ENCODE results near the gene DAB2IP.

DAB2IP gene

GRCh38 chr9:121748727-121749423, 97.4 kb downstream of the DAB2IP start:
- DNase-seq, result no peak

GRCh38 chr9:121749614-121750013, 98.2 kb downstream of the DAB2IP start:
- no peak for DNase-seq

DNA sequence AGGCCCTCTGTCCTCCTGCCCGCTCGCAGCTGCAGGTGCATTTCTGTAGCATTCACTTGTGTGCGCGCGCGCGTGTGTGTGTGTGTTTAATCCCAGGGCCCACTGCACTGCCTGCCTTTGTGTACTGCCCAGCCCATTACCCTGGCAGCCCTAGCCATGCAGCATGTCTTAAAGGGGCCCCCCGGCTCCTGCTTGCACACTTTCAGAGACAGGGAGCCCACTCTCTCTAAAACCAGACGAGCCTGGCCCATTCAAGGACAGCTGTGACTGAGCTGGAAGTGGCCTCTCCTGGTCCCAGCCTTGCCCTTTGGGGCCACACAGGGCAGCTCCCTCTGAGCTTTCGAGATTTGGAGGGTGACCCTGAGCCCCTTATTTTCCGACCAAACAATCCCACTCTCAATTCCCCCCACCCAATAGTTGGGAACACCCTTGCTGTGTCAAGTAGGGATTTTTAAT, 98.9 kb downstream of the DAB2IP start:
- no peak for DNase-seq

GRCh38 chr9:121750715-121751623, 99.5 kb downstream of the DAB2IP start:
- no peak for DNase-seq

DNA sequence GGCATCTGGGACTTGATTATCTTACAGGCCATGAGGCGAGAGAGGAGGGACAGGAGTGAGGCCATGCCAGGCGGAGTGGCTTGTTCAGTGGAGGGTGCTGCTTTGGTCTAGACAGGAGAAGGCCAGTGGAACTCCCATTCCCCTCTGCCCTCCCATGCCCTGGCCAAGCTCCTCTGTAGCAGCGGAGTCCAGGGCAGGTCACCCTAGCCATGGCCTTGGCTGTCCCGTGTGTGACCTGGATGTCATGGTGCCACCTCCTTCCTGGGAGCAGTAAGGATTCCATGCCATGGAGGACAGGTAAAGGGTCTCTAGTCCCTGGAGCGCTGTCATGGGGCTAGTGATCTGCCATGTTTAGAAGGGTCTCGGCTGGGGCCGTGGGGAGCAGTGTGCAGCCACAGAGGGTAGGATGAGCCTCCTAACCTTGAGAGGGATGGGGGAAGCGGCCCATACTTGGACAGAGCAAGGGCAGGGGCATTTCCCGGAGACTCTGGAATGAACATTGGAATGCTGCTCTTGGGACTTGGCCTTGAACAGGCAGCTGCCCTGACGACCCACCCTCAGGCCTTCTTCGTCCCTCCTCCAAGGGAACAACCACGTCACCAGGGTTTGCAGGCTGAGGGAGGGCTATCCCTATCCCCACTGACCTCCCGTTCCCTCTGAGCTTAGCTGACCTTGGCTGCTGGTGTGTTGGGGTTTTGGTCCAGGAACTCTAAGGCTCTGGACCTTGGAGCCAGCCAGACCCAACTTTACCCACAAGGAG, 100.4 kb downstream of the DAB2IP start:
- no peak for DNase-seq

- DNase-seq, result no peak
These were observed 101.5 kb downstream of the DAB2IP start for GRCh38 chr9:121752929-121753328.

- no peak for DNase-seq
These were observed 102.6 kb downstream of the DAB2IP start for GRCh38 chr9:121753802-121754654.

- no peak for DNase-seq
These were observed 103.4 kb downstream of the DAB2IP start for GRCh38 chr9:121754655-121755436.

DNA sequence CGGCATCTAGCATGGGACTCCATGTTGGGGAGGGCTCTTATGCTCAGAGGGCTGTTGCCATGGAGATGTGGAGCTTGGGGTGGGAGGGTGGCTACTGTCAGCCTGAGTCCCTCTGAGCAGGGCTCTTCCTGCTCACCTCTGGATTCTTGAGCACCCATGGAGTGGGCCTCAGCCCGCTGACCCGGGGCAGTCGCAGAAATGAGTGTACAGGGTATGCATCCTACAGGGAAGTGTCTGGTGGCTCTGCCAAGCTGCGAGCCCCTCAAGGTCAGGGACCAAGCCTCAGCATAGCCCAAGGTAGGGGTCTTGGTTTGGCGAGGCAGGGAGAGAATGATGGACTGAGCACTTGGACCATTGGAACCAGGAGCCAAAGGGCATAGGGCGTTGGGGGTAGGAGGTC, 104.1 kb downstream of the DAB2IP start:
- no peak for DNase-seq

GRCh38 chr9:121756474-121757280, 105.2 kb downstream of the DAB2IP start:
- DNase-seq, result no peak

DNA sequence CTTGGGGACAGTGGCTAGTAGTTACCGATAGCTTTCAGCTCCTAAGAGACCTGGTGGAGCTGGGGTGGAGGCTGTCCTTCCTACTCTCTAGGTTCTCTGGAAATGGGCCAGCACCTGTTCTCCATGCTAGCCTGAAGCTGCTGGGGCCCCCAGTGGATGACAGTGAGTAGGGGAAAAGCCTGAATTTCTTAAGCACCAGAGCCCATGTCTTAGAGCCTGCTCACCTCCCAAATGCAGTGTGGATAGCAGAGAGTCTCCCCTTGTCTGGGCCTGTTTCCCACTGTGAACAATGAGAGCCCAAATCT, 105.8 kb downstream of the DAB2IP start:
- no peak for DNase-seq

- no peak for DNase-seq
These were observed 107.3 kb downstream of the DAB2IP start for GRCh38 chr9:121758693-121759092.

DNA sequence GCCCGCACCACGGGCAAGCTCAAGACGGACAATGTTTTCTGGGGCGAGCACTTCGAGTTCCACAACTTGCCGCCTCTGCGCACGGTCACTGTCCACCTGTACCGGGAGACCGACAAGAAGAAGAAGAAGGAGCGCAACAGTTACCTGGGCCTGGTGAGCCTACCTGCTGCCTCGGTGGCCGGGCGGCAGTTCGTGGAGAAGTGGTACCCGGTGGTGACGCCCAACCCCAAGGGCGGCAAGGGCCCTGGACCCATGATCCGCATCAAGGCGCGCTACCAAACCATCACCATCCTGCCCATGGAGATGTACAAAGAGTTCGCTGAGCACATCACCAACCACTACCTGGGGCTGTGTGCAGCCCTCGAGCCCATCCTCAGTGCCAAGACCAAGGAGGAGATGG, 108.6 kb downstream of the DAB2IP start:
- no peak for DNase-seq

- no peak for DNase-seq
These were observed 109.1 kb downstream of the DAB2IP start for GRCh38 chr9:121760571-121760970.

- no peak for DNase-seq
These were observed 111.7 kb downstream of the DAB2IP start for GRCh38 chr9:121763131-121763530.

DNA sequence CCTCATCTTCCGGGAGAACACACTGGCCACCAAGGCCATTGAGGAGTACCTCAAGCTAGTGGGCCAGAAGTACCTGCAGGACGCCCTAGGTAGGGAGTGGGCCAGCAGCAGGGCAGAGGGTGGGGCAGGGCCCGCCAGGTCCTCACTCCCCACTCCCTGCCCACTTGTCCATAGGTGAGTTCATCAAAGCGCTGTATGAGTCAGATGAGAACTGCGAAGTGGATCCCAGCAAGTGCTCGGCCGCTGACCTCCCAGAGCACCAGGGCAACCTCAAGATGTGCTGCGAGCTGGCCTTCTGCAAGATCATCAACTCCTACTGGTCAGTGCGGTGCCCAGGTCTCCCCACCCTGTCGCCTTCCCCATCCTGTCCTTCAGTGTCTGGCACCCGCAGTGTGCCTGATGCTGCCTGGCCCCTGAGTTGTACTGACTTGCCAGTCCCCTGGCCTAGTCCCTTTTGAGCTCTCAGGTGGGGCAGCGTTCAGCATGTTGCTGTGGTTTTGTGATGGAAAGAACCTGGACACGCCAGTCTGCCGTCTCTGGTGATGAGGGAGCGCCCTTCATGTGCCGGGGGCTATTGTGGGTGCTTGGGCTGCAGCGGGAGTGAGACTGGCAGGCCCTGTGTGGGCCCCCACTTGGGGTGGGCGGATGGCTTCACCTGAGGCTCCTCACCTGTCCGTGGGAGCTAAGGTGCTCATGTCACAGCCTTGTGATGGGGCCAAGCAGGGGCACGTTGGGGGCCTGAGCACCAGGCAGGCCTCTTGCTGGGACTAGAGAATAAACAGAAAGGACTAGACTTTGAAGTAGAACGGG, 112.3 kb downstream of the DAB2IP start:
- DNase-seq, result no peak

- no peak for DNase-seq
These were observed 112.9 kb downstream of the DAB2IP start for GRCh38 chr9:121764371-121764730.

GRCh38 chr9:121765021-121765950, 113.9 kb downstream of the DAB2IP start:
- DNase-seq, result no peak
